ENCODE measurements around the gene VGLL3.

DNA sequence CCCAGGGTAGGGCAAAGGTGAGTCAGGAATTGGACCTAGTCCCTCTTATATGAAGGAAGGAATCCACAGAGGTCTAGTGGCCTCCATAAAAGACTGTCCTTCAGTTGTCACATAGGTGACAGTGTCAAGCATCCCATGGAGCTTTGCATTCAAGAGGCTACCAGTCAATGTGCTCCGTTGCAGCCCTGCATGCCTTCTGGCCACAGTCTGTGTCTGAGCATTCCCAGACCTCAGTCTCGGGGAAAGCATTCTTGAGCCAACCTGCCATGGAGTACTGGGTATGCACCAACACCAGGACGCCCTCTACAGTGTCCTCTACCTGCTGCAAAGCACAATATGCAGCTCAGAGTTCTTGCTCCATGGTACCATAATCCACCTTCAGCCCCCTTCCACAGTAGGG is 46.7 kb upstream of the VGLL3 start:
- TF ChIP-seq POLR2AphosphoS5 (IDR thresholded peaks at IDR 0.05; ENCODE audit: low read depth, low read length) (no peak), POLR2A (IDR thresholded peaks at IDR 0.05; ENCODE audit: low read depth, low read length) (no peak)

Measured in GM12891 (cell line).